SK-N-SH (cell line): Measurements from ENCODE around the gene C19orf67. TPM values are rescaled to one million over a fixed set of nuclear protein-coding genes. Genes with fewer than 3 reads are reported as not detected.

Experiments used
- CTCF ChIA-PET: fragments of 300-600, 350-600 bp; formaldehyde crosslinking; extraction: SDS; loops from one replicate; lab custom pipeline; 2021; lab: Yijun Ruan, JAX
- POLR2A ChIA-PET: fragments of 350-600 bp; sonication (Branson Sonifier 250); formaldehyde crosslinking; extraction: SDS; loops from one replicate; lab custom pipeline; 2020; ENCODE audit warnings: antibody characterized with exemption, inconsistent platforms; lab: Yijun Ruan, JAX
- DNase-seq: peaks from one replicate; pipeline ENCODE4 v3.0.0; 2012
- H2AFZ ChIP-seq: fragments of 200-600 bp; sonication (generic); 2 replicates; pipeline ENCODE4 v1.8.1; 2016; ENCODE audit warnings: antibody characterized with exemption, mild to moderate bottlenecking, low read depth
- H3F3A ChIP-seq: fragments of 200-600 bp; sonication (generic); replicated peaks from 2 replicates; pipeline ENCODE3; 2016; ENCODE audit warnings: antibody characterized with exemption, mild to moderate bottlenecking; ENCODE audit not compliant: insufficient read depth
- H3K27ac ChIP-seq, 2 experiments: fragments of 200-500 bp in 1 of 2; fragments of 200-600 bp in 1 of 2; sonication (Bioruptor generic) in 1 of 2; sonication (generic), shearing (Covaris generic) in 1 of 2; 2 replicates each; pipeline versions ENCODE4 v1.5.1 to v1.6.1; 2014 to 2016; ENCODE audit warnings: low read depth in 2 of 2, inconsistent platforms in 1 of 2, low read length in 1 of 2, mild to moderate bottlenecking in 1 of 2, mixed read lengths in 1 of 2
- H3K27me3 ChIP-seq: fragments of 200-600 bp; sonication (generic), shearing (Covaris generic); 2 replicates; pipeline ENCODE4 v1.6.1; 2016; ENCODE audit warnings: mixed run types; ENCODE audit not compliant: insufficient read depth
- H3K36me3 ChIP-seq, 2 experiments: fragments of 200-500 bp in 1 of 2; fragments of 200-600 bp in 1 of 2; sonication (Bioruptor generic) in 1 of 2; sonication (generic) in 1 of 2; replicated peaks in 1 of 2; 2 replicates each; pipeline versions ENCODE3 to v1.5.1; 2014 to 2016; ENCODE audit warnings: low read length in 1 of 2, mild to moderate bottlenecking in 1 of 2; ENCODE audit not compliant: insufficient read depth in 2 of 2, control insufficient read depth in 1 of 2
- H3K4me1 ChIP-seq, 2 experiments: fragments of 200-500 bp in 1 of 2; fragments of 200-600 bp in 1 of 2; sonication (Bioruptor generic) in 1 of 2; sonication (generic), shearing (Covaris generic) in 1 of 2; 2 replicates each; pipeline versions ENCODE4 v1.5.1 to v1.6.1; 2014 to 2016; ENCODE audit warnings: low read depth in 1 of 2, low read length in 1 of 2, mixed run types in 1 of 2; ENCODE audit not compliant: insufficient read depth in 2 of 2, control insufficient read depth in 1 of 2
- H3K4me2 ChIP-seq: fragments of 200-600 bp; sonication (generic), shearing (Covaris generic); 2 replicates; pipeline ENCODE4 v1.6.1; 2017; ENCODE audit warnings: mixed run types
- H3K4me3 ChIP-seq, 2 experiments: fragments of 200-500 bp in 1 of 2; fragments of 200-600 bp in 1 of 2; sonication (Bioruptor generic) in 1 of 2; sonication (generic), shearing (Covaris generic) in 1 of 2; 2 replicates each; pipeline versions ENCODE4 v1.5.1 to v1.8.1; 2014 to 2016; ENCODE audit warnings: low read depth in 2 of 2, inconsistent platforms in 1 of 2, low read length in 1 of 2, mild to moderate bottlenecking in 1 of 2, mixed read lengths in 1 of 2, moderate library complexity in 1 of 2
- H3K79me2 ChIP-seq: fragments of 200-600 bp; sonication (generic); 2 replicates; pipeline ENCODE4 v1.8.1; 2017; ENCODE audit warnings: mild to moderate bottlenecking; ENCODE audit not compliant: insufficient read depth
- H3K9ac ChIP-seq: fragments of 200-600 bp; sonication (generic); 2 replicates; pipeline ENCODE4 v1.6.1; 2017; ENCODE audit warnings: mixed run types
- H3K9me2 ChIP-seq: fragments of 200-600 bp; sonication (generic); 2 replicates; pipeline ENCODE4 v1.6.1; 2017; ENCODE audit warnings: mixed run types
- H3K9me3 ChIP-seq: fragments of 200-600 bp; sonication (generic); 2 replicates; pipeline ENCODE4 v1.6.1; 2017; ENCODE audit warnings: mixed run types, mild to moderate bottlenecking, moderate library complexity
- H4K20me1 ChIP-seq: fragments of 200-600 bp; sonication (generic); 2 replicates; pipeline ENCODE4 v1.6.1; 2017; ENCODE audit warnings: mild to moderate bottlenecking, mixed run types; ENCODE audit not compliant: insufficient read depth
- ELF1 ChIP-seq: IDR thresholded peaks from 2 replicates; pipeline ENCODE4 v1.4.0; 2012
- GABPA ChIP-seq: IDR thresholded peaks from 2 replicates; pipeline ENCODE4 v1.4.0; 2012; ENCODE audit warnings: low read depth, mild to moderate bottlenecking
- JUND ChIP-seq: IDR thresholded peaks from 2 replicates; pipeline ENCODE4 v1.4.0; 2012
- MXI1 ChIP-seq: IDR thresholded peaks from 2 replicates; pipeline ENCODE4 v1.6.1; 2012; ENCODE audit warnings: mild to moderate bottlenecking, low read depth, low read length, improper control_type of control experiment
- PBX3 ChIP-seq: IDR thresholded peaks from 2 replicates; pipeline ENCODE4; 2012
- POLR2AphosphoS5 ChIP-seq: IDR thresholded peaks from 2 replicates; pipeline ENCODE4 v1.6.1; 2012; ENCODE audit warnings: low read depth, low read length
- REST ChIP-seq: IDR thresholded peaks from 2 replicates; pipeline ENCODE4 v1.6.1; 2012; ENCODE audit warnings: mild to moderate bottlenecking, low read depth, low read length, moderate library complexity
- SIN3A ChIP-seq: IDR thresholded peaks from 2 replicates; pipeline ENCODE4 v1.6.1; 2012; ENCODE audit warnings: low read depth, mild to moderate bottlenecking, low read length, moderate library complexity, borderline replicate concordance
- TEAD4 ChIP-seq: IDR thresholded peaks from 2 replicates; pipeline ENCODE4 v1.4.0; 2012; ENCODE audit warnings: mild to moderate bottlenecking, borderline replicate concordance; ENCODE audit not compliant: insufficient read depth
- USF2 ChIP-seq: fragments of 150-350 bp; IDR thresholded peaks from 2 replicates; pipeline ENCODE4 v1.6.1; 2017; ENCODE audit warnings: antibody characterized with exemption, low read length, low read depth, borderline replicate concordance
- ZBTB33 ChIP-seq: IDR thresholded peaks from 2 replicates; pipeline ENCODE4 v1.4.0; 2012; ENCODE audit warnings: low read depth, borderline replicate concordance
- WGBS: methylation state at CpG from one replicate; pipeline ENCODE4 v1.1.6; 2017; ENCODE audit warnings: low lambda C conversion rate; 5-methylcytosine and 5-hydroxymethylcytosine counted together
- polyA plus RNA-seq, 3 experiments: library from polyadenylated mRNA; depleted of rRNA; stranded (reverse); fragments of >200 nt; gene quantifications; 2 replicates each; pipeline ENCODE4 v1.2.3, GENCODE V29; 2012

Gene C19orf67
- polyA plus RNA-seq (2012; rRNA removed) = not detected in 2 replicates
- polyA plus RNA-seq (2012; cell fraction: cytosol; rRNA removed) = not detected in 2 replicates
- polyA plus RNA-seq (2012; cell fraction: nucleus; rRNA removed) = not detected in 2 replicates

- Histone ChIP-seq H3K9me2 (no peaks in the 10 kb centered on the region), H3K4me2 (no peak within 1 kb of the TSS), H3K27me3 (no peaks in the 10 kb centered on the region), H4K20me1 (peaks cover 4% of the 10 kb centered on the region; the same call in 1 of the 2 replicates), H3K36me3 (peaks cover 14 to 16% of the 10 kb centered on the region in 2 experiments), H3K9me3 (no peaks in the 10 kb centered on the region), H3K4me3 (no peak within 1 kb of the TSS), H3K4me1 (peaks cover 3 to 12% of the 10 kb centered on the region in 2 experiments; a peak in 2 of 4 replicates), H3K79me2 (peaks cover 14% of the 10 kb centered on the region; the same call in 1 of the 2 replicates), H2AFZ (no peak within 1 kb of the TSS), H3F3A (peaks cover 17% of the 10 kb centered on the region), H3K27ac (no peak within 1 kb of the TSS), H3K9ac (no peak within 1 kb of the TSS)
- POLR2A ChIA-PET = no interaction called here
- CTCF ChIA-PET = interaction anchor here (0.8 to 6.6 kb wide), 2 partner anchors 13 to 206 kb away, joined by 3 to 37 read pairs; partner anchors contain the start of gene MISP3
- no peak for DNase-seq
- 97% methylated on average over 33 of the region's 54 CpGs for WGBS
- TF ChIP-seq POLR2AphosphoS5 (no peak), TEAD4 (no peak), SIN3A (no peak), JUND (no peak)
These were observed at the start of gene C19orf67 for GRCh38 chr19:14085309-14085995. Gene C19orf67, minus strand, starts transcription at chr19:14085783. Its CDS starts 156 bp downstream, at chr19:14085627.

- H3K4me2 ChIP-seq = peak overlapping the region; percentile 85
- no peaks in the 10 kb centered on the region for H4K20me1 ChIP-seq
- H3K36me3 ChIP-seq = no peaks in the 10 kb centered on the region
- H3F3A ChIP-seq = peaks cover 22% of the 10 kb centered on the region
- 54% methylated on average over 6 of the region's 6 CpGs for WGBS
- H3K4me1 ChIP-seq = peaks cover 0 to 7% of the 10 kb centered on the region in 2 experiments; a peak in 2 of 4 replicates
- no peaks in the 10 kb centered on the region for H3K27me3 ChIP-seq
- CTCF ChIA-PET = interaction anchor here (0.9 to 18.9 kb wide), 8 partner anchors 13 to 337 kb away, joined by 3 to 256 read pairs (median 7); partner anchors contain the start of gene PRKACA
- peaks cover 42% of the 10 kb centered on the region for H3K79me2 ChIP-seq
- TF ChIP-seq ELF1 = no peak
- TF ChIP-seq USF2 = no peak
- no peak for TF ChIP-seq MXI1
- TF ChIP-seq REST = no peak
- no peak for TF ChIP-seq GABPA
- no peak for TF ChIP-seq PBX3
- no peak for TF ChIP-seq ZBTB33
- H3K9ac ChIP-seq = peak overlapping the region; percentile 73; the same call in 1 of the 2 replicates
- no peak overlapping the region for H3K27ac ChIP-seq
- H3K9me2 ChIP-seq = no peaks in the 10 kb centered on the region
- no peak for DNase-seq
- POLR2A ChIA-PET = interaction anchor here (0.7 to 3.1 kb wide), 2 partner anchors 17 to 53 kb away, joined by 3 to 13 read pairs; partner anchors contain the start of gene PRKACA
- H3K9me3 ChIP-seq = no peaks in the 10 kb centered on the region
- no peak overlapping the region for H2AFZ ChIP-seq
- peak overlapping the region; percentile 68 to 89 for H3K4me3 ChIP-seq
These were observed 49.8 kb upstream of the C19orf67 start for GRCh38 chr19:14135355-14135754.
